ENCODE results near the gene PCSK6. TPM values are rescaled to one million over a fixed set of nuclear protein-coding genes. Genes with fewer than 3 reads are reported as not detected.

Gene PCSK6
- polyA plus RNA-seq, 1 donor from 2014 or later: 0.14 TPM

GRCh38 chr15:101332061-101332467, 157.4 kb downstream of the PCSK6 start:
- H3K9me3 Mint-ChIP-seq: peaks cover 2 to 9% (median 8%) of the 10 kb centered on the region in 3 donors
- H3K4me1 Mint-ChIP-seq: peaks cover 3 to 8% (median 6%) of the 10 kb centered on the region in 3 donors
- no peaks in the 10 kb centered on the region for H3K36me3 Mint-ChIP-seq
- H3K27ac Mint-ChIP-seq: peak overlapping the region in 1 of 3 donors; percentile 62
- peaks cover 7% of the 10 kb centered on the region for H3K27me3 Mint-ChIP-seq
- H3K4me3 Mint-ChIP-seq: no peak overlapping the region

GRCh38 chr15:101329867-101330380, 159.6 kb downstream of the PCSK6 start:
- peak overlapping the region in 1 of 4 donors; percentile 25 for H3K4me3 Mint-ChIP-seq
- peaks cover 11% of the 10 kb centered on the region for H3K27me3 Mint-ChIP-seq
- H3K9me3 Mint-ChIP-seq: peaks cover 0 to 6% (median 0%) of the 10 kb centered on the region in 3 donors
- H3K36me3 Mint-ChIP-seq: peaks cover 1% of the 10 kb centered on the region
- no peak overlapping the region for H3K27ac Mint-ChIP-seq
- peaks cover 0 to 6% (median 5%) of the 10 kb centered on the region in 3 donors for H3K4me1 Mint-ChIP-seq

- no peak overlapping the region for H3K27ac Mint-ChIP-seq
- H3K9me3 Mint-ChIP-seq: peaks cover 0 to 3% (median 0%) of the 10 kb centered on the region in 3 donors
- peak overlapping the region in 1 of 4 donors; percentile 39 for H3K4me3 Mint-ChIP-seq
- peaks cover 11% of the 10 kb centered on the region for H3K27me3 Mint-ChIP-seq
- H3K4me1 Mint-ChIP-seq: peaks cover 0 to 6% (median 2%) of the 10 kb centered on the region in 3 donors
- H3K36me3 Mint-ChIP-seq: peaks cover 1% of the 10 kb centered on the region
Observed at GRCh38 chr15:101329309-101329863, 160.1 kb downstream of the PCSK6 start.

- no peak overlapping the region for H3K27ac Mint-ChIP-seq
- H3K4me3 Mint-ChIP-seq: no peak overlapping the region
- peaks cover 0 to 3% (median 0%) of the 10 kb centered on the region in 3 donors for H3K9me3 Mint-ChIP-seq
- H3K36me3 Mint-ChIP-seq: peaks cover 1% of the 10 kb centered on the region
- peaks cover 13% of the 10 kb centered on the region for H3K27me3 Mint-ChIP-seq
- no peaks in the 10 kb centered on the region for H3K4me1 Mint-ChIP-seq
Observed at GRCh38 chr15:101328001-101328400, 161.5 kb downstream of the PCSK6 start.

GRCh38 chr15:101327147-101327740, 162.3 kb downstream of the PCSK6 start:
- Mint-ChIP-seq H3K27me3 (peaks cover 19% of the 10 kb centered on the region), H3K4me3 (no peak overlapping the region), H3K27ac (no peak overlapping the region), H3K4me1 (no peaks in the 10 kb centered on the region), H3K9me3 (peaks cover 0 to 3% (median 0%) of the 10 kb centered on the region in 3 donors), H3K36me3 (peaks cover 1% of the 10 kb centered on the region)

GRCh38 chr15:101326462-101327146, 162.9 kb downstream of the PCSK6 start:
- Mint-ChIP-seq H3K27ac (no peak overlapping the region), H3K36me3 (peaks cover 1% of the 10 kb centered on the region), H3K27me3 (peaks cover 22% of the 10 kb centered on the region), H3K9me3 (peaks cover 0 to 3% (median 0%) of the 10 kb centered on the region in 3 donors), H3K4me1 (no peaks in the 10 kb centered on the region), H3K4me3 (no peak overlapping the region)

GRCh38 chr15:101326026-101326315, 163.5 kb downstream of the PCSK6 start:
- Mint-ChIP-seq H3K4me3 (no peak overlapping the region), H3K27me3 (peaks cover 28% of the 10 kb centered on the region), H3K9me3 (peaks cover 0 to 3% (median 0%) of the 10 kb centered on the region in 3 donors), H3K36me3 (peaks cover 1% of the 10 kb centered on the region), H3K27ac (no peak overlapping the region), H3K4me1 (no peaks in the 10 kb centered on the region)

GRCh38 chr15:101325263-101326025, 164.1 kb downstream of the PCSK6 start:
- H3K4me1 Mint-ChIP-seq: peaks cover 0 to 4% (median 3%) of the 10 kb centered on the region in 3 donors
- no peak overlapping the region for H3K27ac Mint-ChIP-seq
- H3K27me3 Mint-ChIP-seq: peaks cover 32% of the 10 kb centered on the region
- H3K4me3 Mint-ChIP-seq: no peak overlapping the region
- H3K9me3 Mint-ChIP-seq: peaks cover 0 to 3% (median 0%) of the 10 kb centered on the region in 3 donors
- peaks cover 1% of the 10 kb centered on the region for H3K36me3 Mint-ChIP-seq

- Mint-ChIP-seq H3K4me1 (peaks cover 0 to 6% (median 5%) of the 10 kb centered on the region in 3 donors), H3K9me3 (peaks cover 0 to 3% (median 0%) of the 10 kb centered on the region in 3 donors), H3K4me3 (no peak overlapping the region), H3K27me3 (peaks cover 35% of the 10 kb centered on the region), H3K36me3 (peaks cover 1% of the 10 kb centered on the region), H3K27ac (no peak overlapping the region)
Observed at GRCh38 chr15:101324524-101325177, 164.9 kb downstream of the PCSK6 start.

GRCh38 chr15:101323793-101324523, 165.5 kb downstream of the PCSK6 start:
- peaks cover 38% of the 10 kb centered on the region for H3K27me3 Mint-ChIP-seq

GRCh38 chr15:101322854-101323477, 166.5 kb downstream of the PCSK6 start:
- no peak overlapping the region for H3K27ac Mint-ChIP-seq
- peak overlapping the region in 1 of 4 donors; percentile 33 for H3K4me3 Mint-ChIP-seq
- peaks cover 0 to 1% (median 0%) of the 10 kb centered on the region in 3 donors for H3K9me3 Mint-ChIP-seq
- peaks cover 0 to 6% (median 5%) of the 10 kb centered on the region in 3 donors for H3K4me1 Mint-ChIP-seq
- peaks cover 1% of the 10 kb centered on the region for H3K36me3 Mint-ChIP-seq
- peaks cover 40% of the 10 kb centered on the region for H3K27me3 Mint-ChIP-seq

More at GRCh38 chr15:101323793-101324523, 165.5 kb downstream of the PCSK6 start:
- H3K27ac Mint-ChIP-seq: no peak overlapping the region
- H3K4me3 Mint-ChIP-seq: no peak overlapping the region
- peaks cover 1% of the 10 kb centered on the region for H3K36me3 Mint-ChIP-seq
- H3K4me1 Mint-ChIP-seq: peaks cover 0 to 6% (median 5%) of the 10 kb centered on the region in 3 donors
- H3K9me3 Mint-ChIP-seq: peaks cover 0 to 1% (median 0%) of the 10 kb centered on the region in 3 donors

- Mint-ChIP-seq H3K27me3 (peaks cover 41% of the 10 kb centered on the region), H3K4me1 (peaks cover 0 to 6% (median 5%) of the 10 kb centered on the region in 3 donors), H3K9me3 (peaks cover 0 to 1% (median 0%) of the 10 kb centered on the region in 3 donors), H3K4me3 (no peak overlapping the region), H3K36me3 (peaks cover 1% of the 10 kb centered on the region), H3K27ac (no peak overlapping the region)
Observed at GRCh38 chr15:101322016-101322695, 167.4 kb downstream of the PCSK6 start.

Measured in IgD-negative memory B cell (primary cell).